Measurements from ENCODE around the gene FAM168A.

Gene FAM168A

DNA sequence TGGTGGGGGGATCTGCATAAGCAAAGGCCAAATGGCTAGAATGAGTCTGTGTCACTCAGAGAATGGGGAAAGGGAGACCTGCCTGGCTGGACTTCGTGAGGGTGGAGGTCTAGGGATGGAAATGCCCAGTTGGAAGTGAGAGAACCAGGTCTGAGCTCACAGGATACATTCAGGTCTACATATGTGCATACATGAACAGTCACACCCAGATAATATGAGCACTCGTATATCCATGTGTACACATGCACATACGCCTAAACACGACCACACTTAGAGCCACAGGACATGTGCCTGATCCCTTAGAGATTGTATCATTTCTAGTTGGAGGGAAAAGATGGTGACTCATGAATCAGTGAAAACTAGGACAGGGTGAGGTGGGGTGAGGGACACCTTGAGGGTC is 242.8 kb downstream of the FAM168A start:
- H3K4me2 ChIP-seq (ENCODE audit: low read depth, low read length, poor library complexity, severe bottlenecking): no peak overlapping the region
- no peaks in the 10 kb centered on the region for H3K79me2 ChIP-seq (ENCODE audit: insufficient read depth, low read length)
- H3K9me2 ChIP-seq (replicated peaks; ENCODE audit: insufficient read depth, low read length): no peaks in the 10 kb centered on the region
- no peak overlapping the region for H3K4me3 ChIP-seq (ENCODE audit: insufficient read depth, low read length, poor library complexity, severe bottlenecking)
- no peak overlapping the region for H2AFZ ChIP-seq (ENCODE audit: low read depth, low read length, severe bottlenecking)
- H3F3A ChIP-seq (ENCODE audit: insufficient read depth): no peaks in the 10 kb centered on the region
- no peaks in the 10 kb centered on the region for H4K20me1 ChIP-seq (ENCODE audit: low read depth, low read length)
- no peaks in the 10 kb centered on the region for H3K36me3 ChIP-seq (ENCODE audit: low read length)
- no peak overlapping the region for H3K9ac ChIP-seq (ENCODE audit: low read length)
- H3K9me3 ChIP-seq (ENCODE audit: insufficient read depth, low read length): no peaks in the 10 kb centered on the region
- no peak overlapping the region for H3K27ac ChIP-seq (ENCODE audit: low read depth, low read length)
- H3K27me3 ChIP-seq (ENCODE audit: low read length): no peaks in the 10 kb centered on the region
- TF ChIP-seq, protein P1, sequence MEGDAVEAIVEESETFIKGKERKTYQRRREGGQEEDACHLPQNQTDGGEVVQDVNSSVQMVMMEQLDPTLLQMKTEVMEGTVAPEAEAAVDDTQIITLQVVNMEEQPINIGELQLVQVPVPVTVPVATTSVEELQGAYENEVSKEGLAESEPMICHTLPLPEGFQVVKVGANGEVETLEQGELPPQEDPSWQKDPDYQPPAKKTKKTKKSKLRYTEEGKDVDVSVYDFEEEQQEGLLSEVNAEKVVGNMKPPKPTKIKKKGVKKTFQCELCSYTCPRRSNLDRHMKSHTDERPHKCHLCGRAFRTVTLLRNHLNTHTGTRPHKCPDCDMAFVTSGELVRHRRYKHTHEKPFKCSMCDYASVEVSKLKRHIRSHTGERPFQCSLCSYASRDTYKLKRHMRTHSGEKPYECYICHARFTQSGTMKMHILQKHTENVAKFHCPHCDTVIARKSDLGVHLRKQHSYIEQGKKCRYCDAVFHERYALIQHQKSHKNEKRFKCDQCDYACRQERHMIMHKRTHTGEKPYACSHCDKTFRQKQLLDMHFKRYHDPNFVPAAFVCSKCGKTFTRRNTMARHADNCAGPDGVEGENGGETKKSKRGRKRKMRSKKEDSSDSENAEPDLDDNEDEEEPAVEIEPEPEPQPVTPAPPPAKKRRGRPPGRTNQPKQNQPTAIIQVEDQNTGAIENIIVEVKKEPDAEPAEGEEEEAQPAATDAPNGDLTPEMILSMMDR (IDR thresholded peaks at IDR 0.05; ENCODE audit: insufficient read depth, low read length, poor library complexity, severe bottlenecking): no peak
- no peak for TF ChIP-seq EZH2phosphoT487 (conservative IDR thresholded peaks at IDR 0.05; ENCODE audit: low read length)

GRCh38 chr11:73353422-73353821 is 244.5 kb downstream of the FAM168A start:
- H3K79me2 ChIP-seq (ENCODE audit: insufficient read depth, low read length): no peaks in the 10 kb centered on the region
- no peak overlapping the region for H3K27ac ChIP-seq (ENCODE audit: low read depth, low read length)
- no peaks in the 10 kb centered on the region for H3K9me3 ChIP-seq (ENCODE audit: insufficient read depth, low read length)
- no peaks in the 10 kb centered on the region for H4K20me1 ChIP-seq (ENCODE audit: low read depth, low read length)
- no peak overlapping the region for H3K4me3 ChIP-seq (ENCODE audit: insufficient read depth, low read length, poor library complexity, severe bottlenecking)
- H2AFZ ChIP-seq (ENCODE audit: low read depth, low read length, severe bottlenecking): no peak overlapping the region
- H3K27me3 ChIP-seq (ENCODE audit: low read length): no peaks in the 10 kb centered on the region
- no peak overlapping the region for H3K4me2 ChIP-seq (ENCODE audit: low read depth, low read length, poor library complexity, severe bottlenecking)
- no peaks in the 10 kb centered on the region for H3F3A ChIP-seq (ENCODE audit: insufficient read depth)
- no peaks in the 10 kb centered on the region for H3K36me3 ChIP-seq (ENCODE audit: low read length)
- H3K9ac ChIP-seq (ENCODE audit: low read length): no peak overlapping the region
- no peak for TF ChIP-seq EZH2phosphoT487 (conservative IDR thresholded peaks at IDR 0.05; ENCODE audit: low read length)
- TF ChIP-seq, protein P1 (IDR thresholded peaks at IDR 0.05; ENCODE audit: insufficient read depth, low read length, poor library complexity, severe bottlenecking): no peak
- no peaks in the 10 kb centered on the region for H3K9me2 ChIP-seq (replicated peaks; ENCODE audit: insufficient read depth, low read length)

DNA sequence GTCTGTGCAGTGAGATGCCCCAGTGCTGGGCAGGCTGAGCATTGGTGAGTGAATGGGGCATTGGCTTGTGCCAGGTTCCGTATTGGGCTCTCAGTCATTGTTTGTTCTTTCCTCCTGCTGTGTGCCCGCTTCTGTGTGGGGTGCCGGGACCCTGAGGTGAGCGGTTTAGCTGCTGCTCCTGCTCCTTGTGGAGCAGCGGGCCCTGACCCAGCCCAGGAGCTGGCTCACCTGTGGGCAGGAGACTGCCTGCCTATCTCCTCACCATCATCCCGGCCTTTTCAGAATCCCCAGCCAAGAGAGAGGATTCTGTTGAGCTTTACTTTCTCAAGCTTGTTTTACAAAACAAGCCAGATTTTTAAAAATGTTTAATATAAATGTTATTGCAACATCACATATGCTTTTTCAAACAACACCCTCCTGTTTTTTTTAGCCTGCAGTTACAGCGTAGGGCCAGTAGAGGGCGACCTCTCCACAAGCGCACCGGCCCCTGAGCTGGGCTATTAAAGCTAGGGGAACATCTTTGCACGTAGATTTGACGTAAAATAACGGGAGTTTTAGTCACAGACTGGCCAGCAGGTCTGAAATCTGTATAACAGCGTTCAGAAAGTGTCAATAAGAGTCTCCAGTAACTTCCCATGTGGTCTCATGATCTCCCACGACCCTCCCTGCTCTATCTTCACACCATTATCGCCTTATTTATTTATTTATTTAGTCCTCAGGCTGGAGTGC is 246.8 kb downstream of the FAM168A start:
- Histone ChIP-seq H3K9ac (ENCODE audit: low read length) (no peak overlapping the region), H3K9me3 (ENCODE audit: insufficient read depth, low read length) (no peaks in the 10 kb centered on the region), H2AFZ (ENCODE audit: low read depth, low read length, severe bottlenecking) (no peak overlapping the region), H3K36me3 (ENCODE audit: low read length) (no peaks in the 10 kb centered on the region), H3K4me2 (ENCODE audit: low read depth, low read length, poor library complexity, severe bottlenecking) (no peak overlapping the region), H3K79me2 (ENCODE audit: insufficient read depth, low read length) (no peaks in the 10 kb centered on the region), H3K27ac (ENCODE audit: low read depth, low read length) (no peak overlapping the region), H3K27me3 (ENCODE audit: low read length) (no peaks in the 10 kb centered on the region), H3F3A (ENCODE audit: insufficient read depth) (no peaks in the 10 kb centered on the region), H3K4me3 (ENCODE audit: insufficient read depth, low read length, poor library complexity, severe bottlenecking) (no peak overlapping the region), H4K20me1 (ENCODE audit: low read depth, low read length) (no peaks in the 10 kb centered on the region), H3K9me2 (replicated peaks; ENCODE audit: insufficient read depth, low read length) (no peaks in the 10 kb centered on the region)
- no peak for TF ChIP-seq EZH2phosphoT487 (conservative IDR thresholded peaks at IDR 0.05; ENCODE audit: low read length)
- TF ChIP-seq, protein P1 (IDR thresholded peaks at IDR 0.05; ENCODE audit: insufficient read depth, low read length, poor library complexity, severe bottlenecking): peak; percentile 98
